Putamen (tissue), 1 donor: Measurements from ENCODE around the gene ABCC3.

ENCODE experiments used
- DNase-seq: peaks from one replicate; pipeline ENCODE4 v3.0.0-alpha.2; 2016; ENCODE audit warnings: low spot score

ABCC3 gene

GRCh38 chr17:50642722-50643656, 8.3 kb downstream of the ABCC3 start:
- DNase-seq, result no peak

DNA sequence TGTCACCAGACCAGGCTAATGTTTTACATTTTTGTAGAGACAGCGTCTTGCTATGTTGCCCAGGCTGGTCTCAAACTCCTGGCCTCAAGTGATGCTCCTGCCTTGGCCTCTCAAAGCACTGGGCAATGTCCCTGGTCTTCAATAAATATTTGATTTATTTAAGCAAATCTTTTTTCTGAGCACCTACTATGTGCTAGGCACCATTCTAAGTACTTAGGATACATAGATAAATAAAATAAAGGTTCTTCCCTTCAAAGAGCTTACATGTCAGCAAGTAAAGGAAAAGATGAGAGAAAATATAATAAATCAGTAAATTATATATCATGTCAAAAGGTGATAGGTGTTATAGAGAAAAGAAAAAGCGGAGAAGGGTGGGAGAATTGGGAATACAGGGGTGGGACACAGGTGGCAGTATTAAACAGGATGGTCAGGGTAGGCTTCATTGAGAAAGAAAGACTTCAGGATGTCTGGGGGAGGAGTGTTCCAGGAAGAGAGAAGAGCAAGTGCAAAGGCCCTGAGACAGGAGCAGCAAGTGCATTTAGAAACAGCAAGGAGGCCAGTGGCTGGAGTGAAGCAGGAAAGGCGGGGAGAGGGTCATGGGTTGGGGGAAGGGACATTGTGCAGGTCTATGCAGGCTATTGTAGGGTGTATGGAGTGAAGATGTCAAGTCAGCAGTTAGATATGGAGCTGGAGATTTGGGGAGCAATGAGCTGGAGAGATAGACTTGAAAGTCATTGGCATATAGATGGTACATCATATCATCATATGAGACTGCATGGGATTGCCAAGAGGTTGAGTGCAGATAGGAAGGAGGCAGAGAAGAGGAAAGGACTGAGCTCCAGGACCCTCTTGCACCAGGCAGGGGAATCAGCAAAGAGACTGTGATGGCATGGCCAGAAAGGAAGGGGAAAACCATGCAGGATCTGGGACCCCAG, 11.3 kb downstream of the ABCC3 start:
- DNase-seq, result no peak

DNA sequence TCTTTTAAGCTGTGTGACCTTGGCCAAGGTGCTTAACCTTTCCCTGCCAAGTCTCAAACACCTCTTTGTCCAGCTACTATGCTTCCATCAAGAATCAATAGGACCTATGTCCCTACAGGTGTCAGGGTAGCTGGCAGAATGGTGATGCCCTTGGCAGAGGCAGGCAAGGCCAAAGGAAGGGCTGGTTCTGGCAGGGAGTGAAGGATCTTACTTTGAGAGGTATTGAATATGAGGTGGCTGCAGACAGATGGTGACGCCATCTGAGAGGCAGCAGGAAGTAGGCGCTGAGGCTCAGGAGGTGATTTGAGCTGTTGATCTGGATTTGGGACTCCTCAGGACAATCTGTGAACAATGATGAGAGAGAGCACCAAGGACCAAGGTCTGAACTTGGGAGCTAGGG, 12.5 kb downstream of the ABCC3 start:
- no peak for DNase-seq

- DNase-seq, result no peak
Observed at GRCh38 chr17:50649042-50649908, 14.6 kb downstream of the ABCC3 start.

DNA sequence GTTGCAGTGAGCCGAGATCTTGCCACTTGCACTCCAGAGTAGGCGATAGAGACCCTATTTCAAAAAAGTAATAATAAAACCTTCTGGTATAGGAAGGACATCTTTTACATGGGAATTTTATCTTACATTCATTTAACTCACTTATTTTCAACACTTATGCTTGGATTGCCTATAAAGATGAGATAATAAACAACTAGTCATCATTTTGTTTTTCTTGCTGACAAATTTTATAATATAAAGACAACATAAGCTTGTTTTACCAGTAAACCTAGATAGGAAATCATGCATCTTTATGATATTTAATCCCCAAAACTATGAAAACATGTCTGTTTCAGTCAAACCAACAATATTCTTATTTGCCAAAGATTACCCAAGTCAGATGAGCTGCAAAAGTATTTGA, 17.0 kb downstream of the ABCC3 start:
- no peak for DNase-seq

DNA sequence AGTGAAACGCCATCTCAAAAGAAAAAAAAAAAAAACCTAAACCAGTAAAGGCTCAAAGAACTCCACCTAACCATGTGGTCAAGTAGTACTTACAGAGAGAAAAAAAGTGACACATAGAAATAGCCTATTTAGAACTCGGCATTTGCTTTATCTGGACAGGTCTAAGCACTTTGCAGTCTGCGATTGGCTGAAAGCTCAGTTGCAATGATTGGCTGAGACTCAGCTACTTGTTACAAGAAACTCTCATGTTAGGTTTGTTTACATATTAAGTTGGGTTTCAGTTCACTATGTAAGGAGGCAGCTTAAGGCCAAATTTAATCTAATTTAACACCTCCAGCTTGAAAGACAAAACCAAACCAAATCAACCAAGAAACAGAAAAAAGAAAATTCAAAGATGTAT, 19.1 kb downstream of the ABCC3 start:
- no peak for DNase-seq

- no peak for DNase-seq
Observed at GRCh38 chr17:50656509-50656908, 21.8 kb downstream of the ABCC3 start.

GRCh38 chr17:50657054-50657453, 22.4 kb downstream of the ABCC3 start:
- DNase-seq, result no peak

GRCh38 chr17:50657627-50658026, 22.9 kb downstream of the ABCC3 start:
- DNase-seq, result no peak

DNA sequence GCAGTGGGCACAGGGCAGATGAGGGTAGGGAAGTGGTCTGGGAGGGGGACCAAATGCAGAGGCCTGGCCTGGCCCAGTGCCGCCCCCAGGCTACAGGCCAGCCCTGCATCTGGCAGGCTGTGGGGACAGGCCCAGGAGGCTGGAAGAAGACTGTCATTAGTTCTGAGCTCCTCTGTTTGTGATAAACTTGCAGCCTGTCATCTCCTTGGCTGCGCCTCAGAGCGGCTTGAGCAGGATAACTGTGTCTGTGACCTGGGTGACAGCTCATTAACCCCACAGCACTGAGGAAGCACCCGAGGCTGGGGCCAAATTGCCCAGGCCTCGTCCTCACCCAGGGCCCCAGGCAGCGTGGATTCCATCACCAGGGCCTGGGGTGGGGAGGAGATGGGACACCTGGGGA, 23.9 kb downstream of the ABCC3 start:
- DNase-seq, result no peak

GRCh38 chr17:50659179-50659578, 24.5 kb downstream of the ABCC3 start:
- no peak for DNase-seq

- no peak for DNase-seq
Observed at GRCh38 chr17:50660042-50660886, 25.6 kb downstream of the ABCC3 start.

DNA sequence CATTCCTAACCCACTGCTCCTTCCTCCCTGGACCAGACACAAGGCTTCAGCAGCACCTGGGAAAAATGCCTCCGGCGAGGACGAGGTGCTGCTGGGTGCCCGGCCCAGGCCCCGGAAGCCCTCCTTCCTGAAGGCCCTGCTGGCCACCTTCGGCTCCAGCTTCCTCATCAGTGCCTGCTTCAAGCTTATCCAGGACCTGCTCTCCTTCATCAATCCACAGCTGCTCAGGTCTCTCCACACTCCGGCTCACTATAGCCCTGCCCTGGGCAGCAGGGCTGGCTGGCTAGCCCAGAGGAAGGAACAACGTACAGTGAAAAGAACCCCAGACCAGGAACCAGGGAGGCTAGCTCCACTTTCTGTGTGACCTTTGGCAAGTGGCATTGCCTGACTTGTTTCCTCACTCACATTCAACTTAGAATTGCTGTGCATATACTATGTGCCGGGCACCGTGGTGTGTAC, 26.2 kb downstream of the ABCC3 start:
- no peak for DNase-seq

GRCh38 chr17:50661348-50661747, 26.7 kb downstream of the ABCC3 start:
- no peak for DNase-seq

- DNase-seq, result no peak
Observed at GRCh38 chr17:50661795-50662391, 27.2 kb downstream of the ABCC3 start.

DNA sequence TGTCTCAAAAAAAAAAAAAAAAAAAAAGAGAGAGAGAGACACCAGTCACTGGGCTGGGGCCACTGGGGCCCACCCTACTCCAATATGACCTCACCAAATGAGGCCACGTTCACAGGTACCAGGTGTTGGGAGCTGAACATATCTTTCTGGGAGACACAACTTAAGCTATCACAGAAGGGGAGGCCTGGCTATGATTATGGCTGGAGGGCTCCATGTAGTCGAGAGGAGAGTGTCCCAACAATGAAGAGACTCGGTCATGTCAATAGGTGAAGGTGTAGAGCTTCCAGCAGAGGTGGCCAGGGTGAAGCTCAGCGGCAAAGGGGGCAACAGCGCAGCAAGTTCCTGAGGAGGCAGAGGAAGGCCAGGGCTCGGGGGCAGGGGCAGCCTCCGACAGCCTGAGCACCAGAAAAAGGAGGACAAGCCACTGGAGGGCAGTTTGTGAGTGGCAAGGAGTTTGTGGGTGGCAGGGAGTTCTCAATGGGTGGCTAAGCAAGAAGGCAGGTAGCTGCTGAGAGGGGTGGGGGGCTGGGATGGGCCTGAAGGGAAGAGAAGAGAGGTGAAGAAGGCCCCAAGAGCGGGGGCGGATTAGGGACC, 28.0 kb downstream of the ABCC3 start:
- DNase-seq, result no peak

DNA sequence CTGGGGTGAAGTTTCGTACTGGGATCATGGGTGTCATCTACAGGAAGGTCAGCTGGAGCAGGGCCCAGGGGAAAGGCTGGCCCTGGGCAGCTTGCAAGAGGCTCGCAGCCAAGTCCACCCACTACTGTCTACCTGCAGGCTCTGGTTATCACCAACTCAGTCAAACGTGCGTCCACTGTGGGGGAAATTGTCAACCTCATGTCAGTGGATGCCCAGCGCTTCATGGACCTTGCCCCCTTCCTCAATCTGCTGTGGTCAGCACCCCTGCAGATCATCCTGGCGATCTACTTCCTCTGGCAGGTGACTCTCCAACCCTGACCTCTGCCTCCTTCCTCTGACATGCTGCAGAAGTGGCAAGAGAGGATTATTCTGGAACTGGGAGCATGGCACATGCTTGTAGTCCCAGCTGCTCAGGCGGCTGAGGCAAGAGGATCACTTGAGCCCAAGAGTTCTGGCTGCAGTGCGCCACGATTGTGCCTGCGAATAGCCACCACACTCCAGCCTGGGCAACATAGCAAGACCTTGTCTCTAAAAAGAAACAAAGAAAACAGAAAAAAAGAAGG, 29.2 kb downstream of the ABCC3 start:
- DNase-seq, result no peak

- no peak for DNase-seq
Observed at GRCh38 chr17:50664788-50665458, 30.2 kb downstream of the ABCC3 start.

GRCh38 chr17:50665838-50666237, 31.2 kb downstream of the ABCC3 start:
- no peak for DNase-seq
